HG02763 (cell line): ENCODE measurements around the gene RAPGEF2.

Experiments used
- ATAC-seq: cut with Tn5 transposase; IDR thresholded peaks from one replicate; pipeline ENCODE4 v1.9.1; 2021; ENCODE audit warnings: mild to moderate bottlenecking, moderate library complexity; ENCODE audit not compliant: unreplicated experiment

The RAPGEF2 gene

GRCh38 chr4:159272273-159273140 lies 169.6 kb downstream of the RAPGEF2 start:
- ATAC-seq = no peak

DNA sequence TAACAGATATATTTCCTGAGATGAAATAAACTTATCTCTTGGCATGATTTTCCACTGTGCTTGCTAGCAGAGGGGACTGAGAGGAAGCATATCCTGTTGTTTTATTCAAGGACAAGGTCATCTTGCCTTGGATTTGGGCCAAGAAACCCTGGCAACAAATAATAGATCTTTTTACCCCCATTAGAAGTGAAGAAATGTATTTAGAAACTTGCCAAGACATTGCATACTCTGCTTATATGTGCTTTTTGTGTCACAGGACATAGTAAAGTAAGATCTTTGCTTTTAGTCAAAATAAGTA lies 170.2 kb downstream of the RAPGEF2 start:
- ATAC-seq = no peak

DNA sequence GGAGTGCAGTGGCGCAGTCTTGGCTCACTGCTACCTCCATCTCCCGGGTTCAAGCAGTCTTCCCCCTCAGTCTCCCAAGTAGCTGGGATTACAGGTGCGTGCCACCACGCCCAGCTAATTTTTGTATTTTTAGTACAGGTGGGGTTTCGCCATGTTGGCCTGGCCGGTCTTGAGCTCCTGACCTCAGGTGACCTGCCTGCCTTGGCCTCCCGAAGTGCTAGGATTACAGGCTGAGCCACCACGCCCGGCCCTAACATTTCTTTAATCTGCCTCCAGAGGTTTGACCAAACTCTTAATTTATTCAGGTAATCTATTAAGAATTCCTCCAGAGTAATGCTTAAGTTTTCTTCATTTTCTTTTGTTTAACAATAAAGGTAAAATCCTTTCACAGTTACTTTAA lies 171.0 kb downstream of the RAPGEF2 start:
- no peak for ATAC-seq

DNA sequence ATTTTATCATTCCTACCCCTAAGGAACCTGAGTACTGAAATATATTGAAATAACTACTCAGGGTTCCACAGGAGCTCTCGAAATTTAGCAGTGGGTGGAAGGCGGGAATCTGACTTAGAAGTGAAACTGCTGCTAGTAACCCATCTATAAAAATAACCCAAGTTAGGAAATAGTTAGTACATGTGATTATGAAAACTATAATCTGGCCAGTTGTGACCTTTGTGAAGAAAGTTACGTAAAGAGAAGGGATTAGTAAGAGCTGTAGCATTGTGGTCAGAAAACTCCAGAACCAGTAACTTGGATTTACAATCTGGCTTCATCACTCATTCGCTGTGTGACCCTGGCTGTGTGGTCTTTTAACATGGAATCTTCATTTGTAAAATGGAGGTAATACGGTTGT lies 175.5 kb downstream of the RAPGEF2 start:
- ATAC-seq = no peak

- no peak for ATAC-seq
These were observed 176.2 kb downstream of the RAPGEF2 start for GRCh38 chr4:159279084-159279483.

DNA sequence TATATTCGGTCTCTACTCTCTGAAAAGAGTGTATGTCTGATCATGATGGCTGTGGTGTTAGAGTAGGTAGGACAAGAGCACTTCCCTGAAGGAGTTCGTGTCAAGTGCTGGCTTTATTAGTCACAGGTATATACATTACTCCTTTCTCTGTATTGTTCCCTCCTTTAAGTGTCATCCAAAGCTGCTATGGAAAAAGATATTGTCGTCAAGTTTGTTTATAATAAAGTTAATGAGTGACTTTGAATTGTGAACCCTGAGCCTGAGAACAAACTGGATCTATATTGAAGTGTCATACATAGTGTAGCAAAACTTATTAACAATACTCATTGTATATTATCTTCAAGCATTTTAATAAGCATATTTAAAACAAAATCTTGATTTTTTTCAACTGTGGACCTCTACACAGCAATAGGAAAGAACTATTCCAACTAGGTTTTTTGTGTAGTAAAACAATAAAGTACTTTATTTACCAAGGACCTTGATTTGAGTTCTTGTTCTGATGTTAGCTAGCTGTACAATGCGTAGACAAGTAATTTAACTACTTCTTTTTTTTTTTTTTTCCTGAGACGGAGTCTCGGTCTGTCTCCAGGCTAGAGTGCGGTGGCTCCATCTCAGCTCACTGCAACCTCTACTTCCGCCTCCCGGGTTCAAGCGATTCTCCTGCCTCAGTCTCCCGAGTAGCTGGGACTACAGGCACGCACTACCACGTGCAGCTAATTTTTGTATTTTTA lies 177.7 kb downstream of the RAPGEF2 start:
- ATAC-seq = no peak

DNA sequence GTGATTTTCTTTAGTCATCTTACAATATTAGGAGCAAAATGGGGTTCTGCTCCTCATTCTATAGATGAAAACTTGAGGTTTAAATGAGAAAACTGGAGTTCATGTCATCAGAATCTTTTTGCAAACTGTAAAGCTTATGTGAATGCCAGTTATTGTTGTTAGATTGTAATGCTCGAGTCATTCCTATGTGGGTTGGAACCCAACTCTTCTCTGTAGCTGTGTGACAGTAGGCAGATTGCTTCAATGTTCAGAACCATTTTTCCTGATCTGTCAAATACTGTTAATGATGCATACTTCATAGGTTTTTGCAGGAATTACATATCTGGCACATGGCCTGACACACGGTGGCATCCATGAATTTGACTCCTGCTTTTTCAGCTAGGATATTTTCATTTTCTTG lies 178.9 kb downstream of the RAPGEF2 start:
- no peak for ATAC-seq

DNA sequence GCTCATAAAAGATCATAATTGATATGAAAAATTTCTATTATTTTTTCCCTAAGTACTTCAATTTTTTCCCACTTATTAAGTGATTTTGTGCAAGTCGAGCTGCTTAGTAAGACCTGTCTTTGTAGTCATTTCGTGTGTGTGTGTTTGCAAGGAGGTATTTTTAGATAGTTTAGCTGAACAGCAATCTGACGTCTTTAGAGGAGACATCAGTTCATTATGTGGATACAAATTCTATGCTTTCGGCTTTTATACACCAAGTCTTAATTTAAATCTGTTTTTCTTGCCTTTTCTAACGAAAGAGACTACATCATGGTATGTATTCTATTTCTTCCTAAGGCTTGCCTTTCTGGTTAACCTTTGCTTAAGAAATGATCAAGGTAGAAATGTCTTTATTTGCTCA lies 179.4 kb downstream of the RAPGEF2 start:
- ATAC-seq = no peak

- ATAC-seq = no peak
These were observed 180.1 kb downstream of the RAPGEF2 start for GRCh38 chr4:159282944-159283343.

DNA sequence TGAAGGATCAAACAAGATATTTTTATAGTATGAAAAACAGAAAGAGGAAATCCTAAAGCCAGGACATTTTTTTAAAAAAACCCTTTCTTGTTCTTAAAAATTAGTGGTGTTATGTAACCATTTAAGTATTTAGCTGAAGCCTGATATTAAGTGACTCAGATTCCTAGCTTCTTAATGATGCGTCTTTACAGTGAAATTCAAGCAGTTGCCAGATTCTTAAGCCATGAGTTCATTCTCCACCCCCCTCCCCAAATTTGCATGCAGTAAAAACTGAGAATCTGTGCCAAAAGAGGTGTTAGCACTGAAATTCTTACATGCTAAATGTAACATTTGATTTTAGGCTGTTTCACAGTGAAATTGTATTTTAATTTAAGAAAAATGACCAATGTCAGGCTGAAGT lies 180.8 kb downstream of the RAPGEF2 start:
- no peak for ATAC-seq

GRCh38 chr4:159284113-159284512 lies 181.2 kb downstream of the RAPGEF2 start:
- no peak for ATAC-seq

DNA sequence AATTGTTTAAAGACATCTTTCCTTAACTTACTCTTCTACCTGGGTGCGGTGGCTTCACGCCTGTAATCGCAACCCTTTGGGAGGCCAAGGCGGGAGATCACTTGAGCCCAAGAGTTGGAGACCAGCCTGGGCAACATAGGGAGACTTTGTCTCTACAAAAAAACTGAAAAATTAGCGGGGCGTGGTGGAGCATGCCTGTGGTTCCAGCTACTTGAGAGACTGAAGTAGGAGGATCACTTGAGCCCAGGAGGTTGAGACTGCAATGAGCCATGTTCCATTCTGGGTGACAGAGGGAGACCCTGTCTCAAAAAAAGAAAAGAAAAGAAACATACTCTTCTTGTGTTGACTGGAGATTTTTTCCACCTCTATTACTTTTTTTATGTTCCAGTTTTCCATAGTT lies 181.9 kb downstream of the RAPGEF2 start:
- ATAC-seq = no peak

GRCh38 chr4:159287767-159288166 lies 184.9 kb downstream of the RAPGEF2 start:
- ATAC-seq = no peak

DNA sequence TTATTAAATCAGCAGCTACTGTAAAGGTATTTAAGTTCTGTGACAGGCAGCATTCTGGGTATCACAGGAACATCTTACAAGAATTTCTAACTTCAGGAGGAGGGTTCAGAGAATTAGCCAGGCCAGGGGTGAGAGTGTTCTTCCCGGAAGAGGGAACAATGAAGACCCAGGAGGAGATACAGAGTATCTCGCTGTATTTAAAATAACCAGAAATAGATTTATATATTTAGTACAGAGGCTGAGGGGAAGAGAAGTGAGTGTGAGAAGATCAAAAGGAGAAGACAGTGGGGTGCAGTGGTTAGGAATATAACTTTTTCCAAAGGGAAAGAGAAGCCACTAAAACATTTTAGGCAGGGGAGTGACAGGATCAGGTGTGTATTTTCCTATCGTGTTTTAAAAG lies 186.8 kb downstream of the RAPGEF2 start:
- no peak for ATAC-seq

- no peak for ATAC-seq
These were observed 187.6 kb downstream of the RAPGEF2 start for GRCh38 chr4:159290321-159291030.

GRCh38 chr4:159291176-159291575 lies 188.3 kb downstream of the RAPGEF2 start:
- no peak for ATAC-seq

DNA sequence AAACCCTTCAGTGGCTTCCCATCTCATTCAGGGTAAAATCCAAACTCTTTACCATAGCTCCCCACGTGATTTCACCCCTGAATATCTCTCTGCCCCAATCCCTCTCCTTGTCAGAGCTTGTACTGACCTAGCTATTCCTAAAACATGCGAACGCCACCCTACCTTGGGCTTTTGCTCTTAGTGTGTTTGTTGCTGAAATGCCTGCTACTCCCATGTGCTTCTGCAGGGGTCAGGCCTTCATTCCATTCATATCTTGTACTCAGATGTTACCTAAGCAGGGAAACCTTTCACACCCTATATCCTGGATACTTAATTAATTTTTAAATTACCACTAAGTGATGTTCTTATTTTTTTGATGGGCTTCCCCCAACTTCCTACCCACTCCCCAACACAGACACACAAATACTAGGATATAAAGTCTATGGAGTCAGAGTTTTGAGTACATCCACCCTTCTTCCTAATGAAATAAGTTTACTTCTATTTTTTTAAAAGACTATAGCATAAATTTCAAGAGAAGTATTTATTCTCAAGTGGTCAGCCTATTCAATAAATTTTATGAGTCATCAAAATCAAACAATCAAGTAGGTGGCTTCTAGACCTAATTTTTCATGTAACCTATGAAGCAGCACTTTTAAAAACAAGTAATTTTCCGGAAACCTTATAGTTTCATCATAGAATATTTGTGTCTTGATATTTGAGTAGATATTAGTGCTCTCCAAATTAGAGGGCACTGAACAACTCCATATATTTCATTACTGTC lies 189.4 kb downstream of the RAPGEF2 start:
- no peak for ATAC-seq

DNA sequence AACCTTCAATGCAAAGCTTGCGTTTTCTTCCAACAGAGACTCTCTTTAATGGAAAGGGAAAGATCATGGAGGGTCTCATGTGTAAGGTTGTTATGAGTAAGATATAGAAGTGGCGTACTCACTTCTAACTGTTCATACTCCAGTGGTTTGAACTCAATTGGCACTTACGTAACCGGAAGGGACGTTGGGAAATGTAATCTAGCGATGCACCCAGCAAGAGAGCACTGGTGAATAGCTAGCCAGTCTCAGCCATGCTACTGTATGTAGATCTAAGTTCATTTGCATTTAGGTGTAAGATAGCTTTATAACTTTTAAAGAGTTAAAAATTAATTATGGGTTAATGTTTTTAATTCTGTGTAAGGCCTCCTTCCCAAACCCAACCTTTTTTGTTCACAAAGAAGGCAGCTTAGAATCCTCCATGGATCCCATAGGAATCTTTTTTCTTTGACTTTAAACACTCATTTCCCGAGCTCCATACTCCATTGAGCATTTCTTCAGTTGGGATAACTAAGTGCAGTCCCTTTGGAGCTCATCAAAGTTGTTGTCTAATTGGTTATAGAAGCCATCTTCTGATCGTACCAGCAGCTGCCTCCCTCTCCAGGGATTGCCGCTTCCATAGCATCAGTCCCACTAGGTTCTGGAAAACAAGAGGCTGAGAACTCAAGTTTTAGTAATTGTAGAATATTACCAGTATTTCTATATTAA lies 191.1 kb downstream of the RAPGEF2 start:
- ATAC-seq = no peak

DNA sequence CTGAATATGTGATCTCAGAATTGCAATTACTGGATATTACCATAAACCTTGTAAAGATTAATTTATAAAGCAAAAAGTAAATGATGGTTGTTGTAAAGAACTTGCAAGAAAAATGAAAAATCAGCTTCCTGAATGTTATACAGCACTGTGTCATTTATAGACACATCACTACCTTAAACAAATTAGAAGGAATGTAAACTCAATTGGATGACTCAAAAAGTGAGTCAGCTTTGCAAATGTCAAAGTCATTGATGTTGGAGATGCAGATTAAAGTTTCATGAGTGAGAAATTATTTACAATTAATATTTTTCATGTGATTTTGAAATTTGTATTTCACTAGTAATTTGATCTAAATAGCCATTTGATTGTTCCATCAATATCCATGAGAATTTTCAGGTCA lies 193.2 kb downstream of the RAPGEF2 start:
- no peak for ATAC-seq

GRCh38 chr4:159297091-159297490 lies 194.2 kb downstream of the RAPGEF2 start:
- ATAC-seq = no peak

GRCh38 chr4:159298502-159298901 lies 195.6 kb downstream of the RAPGEF2 start:
- ATAC-seq = peak; percentile 66
